Measurements from ENCODE around the gene GNPTG.

The GNPTG gene

DNA sequence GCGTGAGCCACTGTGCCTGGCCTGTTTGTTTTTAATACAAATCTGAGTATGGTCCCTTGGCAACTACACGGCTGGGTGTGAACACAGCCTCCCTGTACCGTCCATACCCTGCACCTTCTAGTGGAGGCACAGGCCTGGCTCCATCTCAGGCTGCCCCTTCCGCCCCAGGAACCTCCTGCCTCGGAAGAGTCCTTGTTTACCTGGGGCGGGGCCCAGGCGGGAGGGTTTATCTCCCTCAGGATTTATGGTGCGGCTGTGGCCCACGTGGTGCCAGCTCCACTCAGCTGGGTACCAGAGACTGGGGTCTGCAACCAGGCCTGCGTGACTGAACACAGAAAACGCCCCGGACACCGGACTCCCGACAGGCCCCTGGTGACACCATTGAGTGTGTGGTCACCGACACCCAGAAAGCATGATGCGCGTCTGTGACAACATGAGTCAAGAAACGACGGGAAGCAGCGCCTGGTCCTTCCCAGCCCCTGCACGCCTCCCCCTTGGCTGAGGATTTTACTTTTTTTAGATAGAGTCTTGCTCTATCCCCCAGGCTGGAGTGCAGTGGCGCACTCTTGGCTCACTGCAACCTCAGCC, 43.8 kb downstream of the GNPTG start:
- in situ Hi-C loops (cut with MboI; ENCODE audit: low sequenced_read_pairs, unreplicated experiment), result no loop called here
- TF ChIP-seq, protein P1, sequence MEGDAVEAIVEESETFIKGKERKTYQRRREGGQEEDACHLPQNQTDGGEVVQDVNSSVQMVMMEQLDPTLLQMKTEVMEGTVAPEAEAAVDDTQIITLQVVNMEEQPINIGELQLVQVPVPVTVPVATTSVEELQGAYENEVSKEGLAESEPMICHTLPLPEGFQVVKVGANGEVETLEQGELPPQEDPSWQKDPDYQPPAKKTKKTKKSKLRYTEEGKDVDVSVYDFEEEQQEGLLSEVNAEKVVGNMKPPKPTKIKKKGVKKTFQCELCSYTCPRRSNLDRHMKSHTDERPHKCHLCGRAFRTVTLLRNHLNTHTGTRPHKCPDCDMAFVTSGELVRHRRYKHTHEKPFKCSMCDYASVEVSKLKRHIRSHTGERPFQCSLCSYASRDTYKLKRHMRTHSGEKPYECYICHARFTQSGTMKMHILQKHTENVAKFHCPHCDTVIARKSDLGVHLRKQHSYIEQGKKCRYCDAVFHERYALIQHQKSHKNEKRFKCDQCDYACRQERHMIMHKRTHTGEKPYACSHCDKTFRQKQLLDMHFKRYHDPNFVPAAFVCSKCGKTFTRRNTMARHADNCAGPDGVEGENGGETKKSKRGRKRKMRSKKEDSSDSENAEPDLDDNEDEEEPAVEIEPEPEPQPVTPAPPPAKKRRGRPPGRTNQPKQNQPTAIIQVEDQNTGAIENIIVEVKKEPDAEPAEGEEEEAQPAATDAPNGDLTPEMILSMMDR (IDR thresholded peaks at IDR 0.05; ENCODE audit: borderline replicate concordance, control extremely low read depth, extremely low read depth, insufficient read depth, missing control alignments), result no peak
- no peak for DNase-seq (ENCODE audit: low spot score)

DNA sequence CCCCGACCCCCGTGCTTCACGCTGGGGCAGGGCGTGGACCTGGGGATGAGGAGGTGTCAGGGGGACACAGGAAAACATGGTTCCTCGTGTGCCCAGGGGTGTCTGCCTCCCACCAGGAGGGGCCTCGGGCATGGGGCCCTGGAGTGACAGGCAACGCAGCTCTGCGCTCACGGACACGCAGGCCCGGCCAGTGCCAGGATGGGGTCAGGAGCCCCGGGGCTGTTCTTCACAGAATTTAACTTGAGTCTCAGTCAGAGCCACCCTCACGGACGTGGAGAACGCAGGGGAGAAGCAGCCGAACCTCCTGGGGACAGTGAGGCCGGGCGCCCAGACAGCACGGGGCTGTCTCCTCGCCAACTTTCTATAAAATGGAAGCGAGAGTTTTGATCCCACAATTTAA, 46.0 kb downstream of the GNPTG start:
- TF ChIP-seq, protein P1 (IDR thresholded peaks at IDR 0.05; ENCODE audit: borderline replicate concordance, control extremely low read depth, extremely low read depth, insufficient read depth, missing control alignments), result no peak
- in situ Hi-C loops (cut with MboI; ENCODE audit: low sequenced_read_pairs, unreplicated experiment), result no loop called here
- DNase-seq (ENCODE audit: low spot score), result no peak

DNA sequence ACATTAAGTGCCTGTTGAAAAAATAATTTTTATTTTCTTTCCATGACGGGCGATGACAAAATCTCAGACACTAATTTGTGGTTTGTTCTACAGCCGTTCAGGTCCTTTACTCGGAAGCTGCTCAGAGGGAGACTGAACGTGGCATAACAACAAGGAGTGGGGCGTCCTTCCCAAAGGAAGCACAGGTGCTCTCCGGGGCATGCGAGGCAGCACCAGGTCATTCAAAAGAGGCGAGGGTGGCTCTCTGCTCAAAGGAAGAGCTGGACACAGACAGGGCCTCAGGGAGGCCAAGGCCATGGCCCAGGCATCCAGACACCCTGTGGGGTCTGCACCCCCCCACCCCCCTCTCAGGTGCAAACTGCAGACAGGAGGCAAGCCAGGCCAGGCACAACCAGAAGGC, 46.6 kb downstream of the GNPTG start:
- in situ Hi-C loops (cut with MboI; ENCODE audit: low sequenced_read_pairs, unreplicated experiment), result no loop called here
- no peak for DNase-seq (ENCODE audit: low spot score)
- TF ChIP-seq, protein P1 (IDR thresholded peaks at IDR 0.05; ENCODE audit: borderline replicate concordance, control extremely low read depth, extremely low read depth, insufficient read depth, missing control alignments), result no peak

DNA sequence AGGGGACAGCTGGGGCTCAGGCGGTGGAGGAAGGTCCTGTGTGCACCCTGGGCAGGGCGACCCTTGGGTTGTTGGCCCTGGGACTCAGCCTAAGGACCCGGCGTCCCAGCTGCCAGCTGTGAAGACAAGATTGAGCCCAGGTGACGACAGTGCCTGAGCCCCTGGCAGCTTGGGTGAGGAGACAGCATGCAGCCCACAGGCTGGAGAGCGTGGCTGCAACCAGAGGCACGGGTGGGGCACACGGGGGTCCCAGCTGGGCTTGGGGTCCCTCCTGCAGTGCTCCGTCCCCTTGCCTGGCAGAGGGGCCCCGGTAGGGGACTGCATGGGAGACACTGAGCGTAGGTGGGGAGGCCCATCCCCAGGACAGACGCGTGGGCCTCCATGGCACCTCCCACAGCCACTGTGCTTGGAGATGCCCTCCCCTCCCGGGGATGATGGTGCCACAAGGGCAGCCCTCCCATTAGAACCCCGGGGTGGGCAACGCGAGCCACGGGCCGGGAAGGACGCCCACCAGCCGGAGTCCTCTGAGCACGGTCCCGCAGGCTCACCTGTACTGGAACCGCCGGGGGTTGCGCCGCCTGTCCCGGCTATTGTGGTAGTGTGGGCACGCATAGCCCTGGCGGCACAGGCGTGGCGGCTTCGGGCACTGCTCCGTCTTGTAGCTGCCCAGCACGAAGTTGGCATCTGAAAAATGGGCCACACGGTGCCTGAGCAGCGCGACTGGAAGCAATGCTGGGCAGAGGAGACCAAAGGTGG, 47.3 kb downstream of the GNPTG start:
- TF ChIP-seq, protein P1 (IDR thresholded peaks at IDR 0.05; ENCODE audit: borderline replicate concordance, control extremely low read depth, extremely low read depth, insufficient read depth, missing control alignments), result no peak
- in situ Hi-C loops (cut with MboI; ENCODE audit: low sequenced_read_pairs, unreplicated experiment), result no loop called here
- no peak for DNase-seq (ENCODE audit: low spot score)

DNA sequence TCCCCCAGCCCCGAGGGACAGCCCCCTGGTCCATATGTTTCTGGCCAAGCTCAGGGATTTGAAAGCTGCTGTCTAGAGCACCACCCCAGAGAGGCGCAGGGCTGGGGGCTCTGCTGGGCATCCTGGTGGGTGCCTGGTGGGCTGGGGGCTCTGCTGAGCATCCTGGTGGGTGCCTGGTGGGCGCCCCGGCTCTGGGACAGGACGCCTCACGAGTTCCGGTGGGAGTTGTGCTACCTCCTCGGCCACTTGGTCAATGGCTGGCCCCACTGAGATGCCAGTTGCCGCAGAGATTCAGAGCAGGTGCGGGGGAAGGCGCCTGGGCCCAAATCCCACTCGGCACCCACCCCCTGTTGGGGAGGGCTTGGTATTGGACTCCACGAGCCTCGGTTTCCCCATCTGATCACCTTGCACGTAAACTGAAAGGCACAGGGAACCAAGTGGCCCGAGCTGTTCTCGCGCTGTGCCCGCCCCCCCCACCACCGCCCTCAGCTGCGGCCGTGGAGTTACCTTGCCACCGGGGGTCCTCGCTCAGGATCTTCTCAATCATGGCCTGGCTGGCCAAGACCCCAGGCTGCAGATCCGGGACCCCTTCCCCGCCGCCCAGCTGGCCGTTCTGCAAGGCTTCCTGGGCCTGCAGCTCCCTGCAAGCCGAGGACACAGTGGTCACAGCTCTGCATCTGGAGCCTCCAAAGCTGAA, 49.5 kb downstream of the GNPTG start:
- no peak for DNase-seq (ENCODE audit: low spot score)
- TF ChIP-seq, protein P1 (IDR thresholded peaks at IDR 0.05; ENCODE audit: borderline replicate concordance, control extremely low read depth, extremely low read depth, insufficient read depth, missing control alignments), result no peak
- in situ Hi-C loops (cut with MboI; ENCODE audit: low sequenced_read_pairs, unreplicated experiment), result no loop called here

DNA sequence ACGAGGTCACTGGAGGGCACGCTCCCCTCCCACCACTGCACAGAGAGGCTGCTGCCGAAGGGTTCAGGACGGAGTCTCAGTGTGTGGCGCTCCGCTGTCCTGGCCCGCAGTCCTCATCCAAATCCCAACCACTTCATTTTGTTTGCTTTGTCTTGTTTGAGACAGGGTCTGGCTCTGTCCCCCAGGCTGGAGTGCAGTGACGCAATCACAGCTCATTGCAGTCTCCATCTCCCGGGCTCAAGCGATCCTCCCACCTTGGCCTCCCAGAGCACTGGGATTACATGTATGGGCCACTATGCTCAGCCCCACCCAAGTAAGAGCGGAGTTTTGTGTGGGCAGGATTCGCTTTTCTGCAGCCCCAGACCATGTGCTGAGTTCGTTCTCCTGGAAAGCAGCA, 50.0 kb downstream of the GNPTG start:
- DNase-seq (ENCODE audit: low spot score), result no peak
- in situ Hi-C loops (cut with MboI; ENCODE audit: low sequenced_read_pairs, unreplicated experiment), result no loop called here
- TF ChIP-seq, protein P1 (IDR thresholded peaks at IDR 0.05; ENCODE audit: borderline replicate concordance, control extremely low read depth, extremely low read depth, insufficient read depth, missing control alignments), result no peak

All from GM13976 (cell line).